HepG2 (cell line): ENCODE measurements around the gene PLEKHB1. TPM values are rescaled to one million over a fixed set of nuclear protein-coding genes. Genes with fewer than 3 reads are reported as not detected.

Source experiments
- ATF4 ChIP-seq, 2 experiments: fragments of 450-650 bp in 1 of 2; sonication (generic) in 1 of 2; formaldehyde crosslinking; IDR thresholded peaks; 2 replicates each; pipeline versions ENCODE4 v1.5.0 to v1.8.0; 2020 to 2022; ENCODE audit warnings: mild to moderate bottlenecking in 1 of 2, missing genetic modification reagents in 1 of 2
- HNRNPL ChIP-seq: fragments of 200-400 bp; formaldehyde crosslinking; IDR thresholded peaks from 2 replicates; pipeline ENCODE4 v1.6.1; 2017; ENCODE audit warnings: mild to moderate bottlenecking, low read depth, low read length
- JARID2 ChIP-seq: sonication (generic); formaldehyde crosslinking; IDR thresholded peaks from 2 replicates; pipeline ENCODE4 v1.8.1; 2023; ENCODE audit warnings: missing genetic modification reagents, inconsistent platforms; ENCODE audit not compliant: insufficient replicate concordance
- KDM2A ChIP-seq: sonication (generic); formaldehyde crosslinking; IDR thresholded peaks from 2 replicates; pipeline ENCODE4 v1.4.0; 2020; ENCODE audit warnings: low read depth, missing genetic modification reagents, borderline replicate concordance
- KDM5A ChIP-seq: fragments of 200-600 bp; sonication (generic); IDR thresholded peaks from 2 replicates; pipeline ENCODE4 v1.7.0; 2018; ENCODE audit warnings: antibody characterized with exemption, mild to moderate bottlenecking, low read length, borderline replicate concordance
- MEF2D ChIP-seq: sonication (generic); formaldehyde crosslinking; IDR thresholded peaks from 2 replicates; pipeline ENCODE4 v1.5.1; 2020; ENCODE audit warnings: mild to moderate bottlenecking, missing genetic modification reagents
- MTA1 ChIP-seq: sonication (generic); formaldehyde crosslinking; IDR thresholded peaks from 2 replicates; pipeline ENCODE4 v1.4.0; 2020; ENCODE audit warnings: missing genetic modification reagents, mild to moderate bottlenecking, borderline replicate concordance
- NFE2L1 ChIP-seq: sonication (generic); formaldehyde crosslinking; IDR thresholded peaks from 2 replicates; pipeline ENCODE4 v1.4.0; 2020; ENCODE audit warnings: missing genetic modification reagents, mild to moderate bottlenecking, borderline replicate concordance
- PAF1 ChIP-seq: IDR thresholded peaks from 2 replicates; pipeline ENCODE4 v1.6.1; 2016; ENCODE audit warnings: missing genetic modification reagents, missing compliant biosample characterization
- PTBP1 ChIP-seq: fragments of 200-400 bp; formaldehyde crosslinking; IDR thresholded peaks from 2 replicates; pipeline ENCODE4 v1.6.1; 2018; ENCODE audit warnings: low read length, low read depth; ENCODE audit not compliant: poor library complexity, severe bottlenecking
- RAD21 ChIP-seq: fragments of 450-650 bp; formaldehyde crosslinking; IDR thresholded peaks from 2 replicates; pipeline ENCODE4 v1.5.0; 2020; ENCODE audit warnings: mild to moderate bottlenecking
- REPIN1 ChIP-seq: sonication (generic); formaldehyde crosslinking; IDR thresholded peaks from 2 replicates; pipeline ENCODE4 v1.8.0; 2022; ENCODE audit warnings: missing genetic modification reagents, low read depth, mild to moderate bottlenecking, borderline replicate concordance
- SIN3A ChIP-seq: IDR thresholded peaks from 2 replicates; pipeline ENCODE4 v1.6.1; 2011; ENCODE audit warnings: low read depth, mild to moderate bottlenecking, control low read depth, low read length, borderline replicate concordance
- TBL1XR1 ChIP-seq: fragments of 150-350 bp; IDR thresholded peaks from 2 replicates; pipeline ENCODE4 v1.6.1; 2014; ENCODE audit warnings: borderline replicate concordance, low read length; ENCODE audit not compliant: partially characterized antibody
- TGIF2 ChIP-seq: IDR thresholded peaks from 2 replicates; pipeline ENCODE4 v1.6.1; 2016; ENCODE audit warnings: control low read depth, missing compliant biosample characterization
- XBP1 ChIP-seq: sonication (generic); formaldehyde crosslinking; IDR thresholded peaks from 2 replicates; pipeline ENCODE4 v1.5.0; 2020; ENCODE audit warnings: missing genetic modification reagents
- ZFP82 ChIP-seq: sonication (generic); formaldehyde crosslinking; IDR thresholded peaks from 2 replicates; pipeline ENCODE4 v1.5.1; 2020; ENCODE audit warnings: mild to moderate bottlenecking, missing genetic modification reagents, borderline replicate concordance
- ZIK1 ChIP-seq: sonication (generic); formaldehyde crosslinking; IDR thresholded peaks from 2 replicates; pipeline ENCODE4 v1.5.0; 2020; ENCODE audit warnings: mild to moderate bottlenecking, low read depth, missing genetic modification reagents, borderline replicate concordance
- ZNF138 ChIP-seq: sonication (generic); formaldehyde crosslinking; IDR thresholded peaks from 2 replicates; pipeline ENCODE4 v1.5.0; 2020; ENCODE audit warnings: mild to moderate bottlenecking, low read depth, missing genetic modification reagents
- ZNF383 ChIP-seq: sonication (generic); formaldehyde crosslinking; IDR thresholded peaks from 2 replicates; pipeline ENCODE4 v1.4.0; 2020; ENCODE audit warnings: missing genetic modification reagents, mild to moderate bottlenecking, borderline replicate concordance
- ZNF710 ChIP-seq: sonication (generic); formaldehyde crosslinking; IDR thresholded peaks from 2 replicates; pipeline ENCODE4 v1.5.0; 2020; ENCODE audit warnings: mild to moderate bottlenecking, missing genetic modification reagents, borderline replicate concordance
- ZZZ3 ChIP-seq: sonication (generic); formaldehyde crosslinking; IDR thresholded peaks from 2 replicates; pipeline ENCODE4 v1.4.0; 2020; ENCODE audit warnings: missing genetic modification reagents, mild to moderate bottlenecking, borderline replicate concordance
- polyA plus RNA-seq, 8 experiments: library from polyadenylated mRNA; depleted of rRNA in 3 of 8; stranded (reverse) in 7 of 8; unstranded in 1 of 8; fragments of >200 nt; fragmentation: Illumina TruSeq in 4 of 8; extraction: Trizol in 4 of 8; gene quantifications; 2 replicates each; pipeline versions ENCODE4 v1.2.1 to v1.2.3, GENCODE V29; 2011 to 2016; ENCODE audit warnings: low read depth in 4 of 8, missing spikeins in 1 of 8, mixed read lengths in 1 of 8; ENCODE audit not compliant: insufficient read depth in 1 of 8
- total RNA-seq, 5 experiments: library from RNA; depleted of rRNA; stranded (reverse); fragments of >200 nt; fragmentation: Illumina TruSeq; extraction: Trizol; gene quantifications; 2 replicates each; pipeline ENCODE4 v1.2.3, GENCODE V29; 2016; ENCODE audit warnings: low read depth in 1 of 5
- TF ChIP-seq, protein P1 (sequence below): sonication (generic); formaldehyde crosslinking; IDR thresholded peaks from 2 replicates; pipeline ENCODE4 v1.4.0; 2020; ENCODE audit warnings: missing genetic modification reagents, low read depth, mild to moderate bottlenecking, borderline replicate concordance
- TF ChIP-seq, protein P2 (sequence below): sonication (generic); formaldehyde crosslinking; IDR thresholded peaks from 2 replicates; pipeline ENCODE4 v1.4.0; 2020; ENCODE audit warnings: missing genetic modification reagents

Gene PLEKHB1
- total and polyA plus RNA-seq, 2 of the 13 experiments (the other 11 are each of a cell fraction or from before 2014, with no cell fraction given), result 68.0 to 99.3 TPM

DNA sequence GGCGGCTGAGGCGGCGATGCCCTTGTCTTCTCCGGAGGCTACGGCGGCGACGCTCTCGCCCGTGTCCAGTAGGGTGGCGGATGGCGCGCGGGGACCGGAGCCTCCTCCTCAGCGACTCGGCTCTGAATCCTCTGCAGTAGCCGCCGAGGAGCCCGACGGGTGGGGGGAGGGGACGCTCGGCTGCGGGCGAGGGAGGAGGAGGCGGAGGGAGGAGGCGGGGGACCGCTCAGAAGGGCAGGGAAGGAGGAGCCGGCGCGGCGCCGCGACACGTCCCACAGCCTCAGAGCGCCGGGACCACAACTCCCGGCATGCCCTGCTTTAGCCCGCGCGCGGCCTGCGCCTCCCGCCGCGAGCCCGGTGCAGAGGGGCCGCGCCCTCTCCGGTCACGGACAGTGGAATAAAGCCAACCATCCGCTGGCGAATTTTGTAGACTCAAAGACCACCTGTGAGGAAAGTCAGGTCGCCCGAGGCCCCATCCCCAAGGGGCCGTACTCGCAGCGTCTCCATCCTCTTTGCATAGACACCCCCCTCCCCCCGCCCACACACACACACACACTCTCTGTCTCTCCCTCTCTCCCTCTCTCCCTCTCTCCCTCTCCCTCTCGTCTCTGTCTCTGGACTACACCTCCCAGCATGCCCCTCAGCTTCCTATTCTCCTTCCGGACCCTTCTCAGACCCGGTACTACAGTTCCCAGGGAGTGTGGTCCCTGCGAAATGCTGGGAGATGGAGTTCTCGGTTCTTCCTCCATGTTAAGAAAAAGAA is 48.2 kb upstream of the PLEKHB1 start, which contains the start of gene FAM168A (continued):
- peak; percentile 47; the same call in 1 of the 2 replicates for TF ChIP-seq ZNF710
- TF ChIP-seq MEF2D (CRISPR knock-in tag), result no peak
- no peak; the same call in 1 of the 2 replicates for TF ChIP-seq ZZZ3
- peak; percentile 84; the same call in 1 of the 2 replicates for TF ChIP-seq KDM5A
- TF ChIP-seq ZNF138, result 0 out of 2 replicates have a peak, but pooled peaks have one; percentile 25
- no peak for TF ChIP-seq HNRNPL
- TF ChIP-seq SIN3A, result 0 out of 2 replicates have a peak, but pooled peaks have one; percentile 70
- no peak for TF ChIP-seq PAF1 (CRISPR knock-in tag)
- TF ChIP-seq ZIK1 (CRISPR knock-in tag), result 0 out of 2 replicates have a peak, but pooled peaks have one; percentile 15
- TF ChIP-seq, protein P1, sequence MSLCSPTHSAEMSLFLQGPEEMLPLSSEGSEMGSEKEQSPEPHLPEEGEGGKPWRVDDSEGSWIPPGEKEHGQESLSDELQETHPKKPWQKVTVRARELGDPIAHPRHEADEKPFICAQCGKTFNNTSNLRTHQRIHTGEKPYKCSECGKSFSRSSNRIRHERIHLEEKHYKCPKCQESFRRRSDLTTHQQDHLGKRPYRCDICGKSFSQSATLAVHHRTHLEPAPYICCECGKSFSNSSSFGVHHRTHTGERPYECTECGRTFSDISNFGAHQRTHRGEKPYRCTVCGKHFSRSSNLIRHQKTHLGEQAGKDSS, result peak; percentile 64; the same call in 1 of the 2 replicates
- TF ChIP-seq TGIF2 (CRISPR knock-in tag), result 0 out of 2 replicates have a peak, but pooled peaks have one; percentile 47
- peak; percentile 62; the same call in 1 of the 2 replicates for TF ChIP-seq MTA1 (CRISPR knock-in tag)
- TF ChIP-seq XBP1 (CRISPR knock-in tag), result no peak
- no peak for TF ChIP-seq TBL1XR1
- 0 out of 4 replicates have a peak, but pooled peaks of 1 of the 2 experiments have one; percentile 3 for TF ChIP-seq ATF4 (CRISPR knock-in tag; IDR thresholded peaks at IDR 0.05)
- TF ChIP-seq RAD21 (CRISPR knock-in tag), result 0 out of 2 replicates have a peak, but pooled peaks have one; percentile 49
- no peak for TF ChIP-seq NFE2L1 (CRISPR knock-in tag)
- TF ChIP-seq JARID2, result peak; percentile 40
- TF ChIP-seq KDM2A, result peak; percentile 89
- TF ChIP-seq, protein P2, sequence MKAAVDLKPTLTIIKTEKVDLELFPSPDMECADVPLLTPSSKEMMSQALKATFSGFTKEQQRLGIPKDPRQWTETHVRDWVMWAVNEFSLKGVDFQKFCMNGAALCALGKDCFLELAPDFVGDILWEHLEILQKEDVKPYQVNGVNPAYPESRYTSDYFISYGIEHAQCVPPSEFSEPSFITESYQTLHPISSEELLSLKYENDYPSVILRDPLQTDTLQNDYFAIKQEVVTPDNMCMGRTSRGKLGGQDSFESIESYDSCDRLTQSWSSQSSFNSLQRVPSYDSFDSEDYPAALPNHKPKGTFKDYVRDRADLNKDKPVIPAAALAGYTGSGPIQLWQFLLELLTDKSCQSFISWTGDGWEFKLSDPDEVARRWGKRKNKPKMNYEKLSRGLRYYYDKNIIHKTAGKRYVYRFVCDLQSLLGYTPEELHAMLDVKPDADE (CRISPR knock-in tag), result no peak
- TF ChIP-seq PTBP1, result no peak
- peak; percentile 75 for TF ChIP-seq REPIN1
- TF ChIP-seq ZFP82 (CRISPR knock-in tag), result no peak
- TF ChIP-seq ZNF383 (CRISPR knock-in tag), result peak; percentile 81; the same call in 1 of the 2 replicates
